Thoracic aorta (tissue), 2 donors: Measurements from ENCODE around the gene WIF1. TPM values are rescaled to one million over a fixed set of nuclear protein-coding genes. Genes with fewer than 3 reads are reported as not detected.

ENCODE experiments used
- ATAC-seq: fragments of 150-250 bp; one replicate; pipeline ENCODE4 v1.8.0; 2017; ENCODE audit warnings: low read depth; ENCODE audit not compliant: insufficient number of reproducible peaks, low FRiP score
- DNase-seq: peaks from one replicate; pipeline ENCODE4 v3.0.0-alpha.2; 2020; ENCODE audit warnings: low spot score
- H3K27ac ChIP-seq, 2 donors: fragments of 200-600 bp; sonication (generic); 1 replicate in 1 of 2; 2 replicates in 1 of 2; pipeline ENCODE4 v1.5.1; 2016; ENCODE audit warnings: mild to moderate bottlenecking in 2 of 2, moderate library complexity in 2 of 2
- H3K27me3 ChIP-seq: fragments of 200-600 bp; sonication (generic); replicated peaks from 2 replicates; pipeline ENCODE4 v1.6.0; 2016; ENCODE audit warnings: mild to moderate bottlenecking; ENCODE audit not compliant: insufficient read depth
- H3K36me3 ChIP-seq: fragments of 200-600 bp; sonication (generic); one replicate; pipeline ENCODE4 v1.5.1; 2016
- H3K4me1 ChIP-seq, 2 donors: fragments of 200-600 bp; sonication (generic); 1 replicate in 1 of 2; 2 replicates in 1 of 2; pipeline versions ENCODE4 v1.5.1 to v1.6.0; 2016; ENCODE audit warnings: low read depth in 2 of 2, mild to moderate bottlenecking in 1 of 2; ENCODE audit not compliant: control insufficient read depth in 1 of 2
- H3K4me3 ChIP-seq: fragments of 200-600 bp; sonication (generic); 2 replicates; pipeline ENCODE4 v1.5.1; 2016; ENCODE audit warnings: mild to moderate bottlenecking
- H3K9me3 ChIP-seq: fragments of 200-600 bp; sonication (generic); 2 replicates; pipeline ENCODE4 v1.5.1; 2016
- total RNA-seq, 2 donors: library from RNA; depleted of rRNA; stranded (reverse); fragments of >200 nt; gene quantifications; one replicate each; pipeline versions ENCODE4 v1.1.0 to v1.2.3, GENCODE V29; 2016
- TF ChIP-seq, protein P1 (sequence below): fragments of 200-600 bp; sonication (generic); IDR thresholded peaks from one replicate; pipeline ENCODE4 v1.5.1; 2019; ENCODE audit warnings: antibody characterized with exemption

Gene WIF1
- total RNA-seq, 2 donors from 2014 or later, result not detected

DNA sequence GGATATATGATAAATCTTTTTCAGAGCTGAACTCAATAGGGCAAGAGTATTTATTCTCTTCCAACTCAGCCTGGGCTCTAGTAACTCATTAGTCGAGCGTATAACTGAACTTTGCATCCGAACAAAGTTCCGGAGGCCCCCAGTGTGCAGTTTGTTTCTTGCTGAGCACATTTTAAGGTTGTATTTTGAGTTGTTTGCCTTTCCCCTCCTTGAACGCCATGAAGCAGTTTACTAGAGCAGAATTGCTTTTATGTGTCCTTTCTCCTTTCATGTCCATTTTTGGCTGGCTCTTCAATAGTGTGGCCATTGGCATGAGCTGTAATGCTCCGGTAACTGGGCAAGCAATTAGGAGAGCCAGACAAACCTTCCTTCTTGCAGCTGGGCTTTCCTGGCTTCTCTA lies 105.3 kb downstream of the WIF1 start:
- H3K4me3 ChIP-seq, result no peak overlapping the region
- TF ChIP-seq, protein P1, sequence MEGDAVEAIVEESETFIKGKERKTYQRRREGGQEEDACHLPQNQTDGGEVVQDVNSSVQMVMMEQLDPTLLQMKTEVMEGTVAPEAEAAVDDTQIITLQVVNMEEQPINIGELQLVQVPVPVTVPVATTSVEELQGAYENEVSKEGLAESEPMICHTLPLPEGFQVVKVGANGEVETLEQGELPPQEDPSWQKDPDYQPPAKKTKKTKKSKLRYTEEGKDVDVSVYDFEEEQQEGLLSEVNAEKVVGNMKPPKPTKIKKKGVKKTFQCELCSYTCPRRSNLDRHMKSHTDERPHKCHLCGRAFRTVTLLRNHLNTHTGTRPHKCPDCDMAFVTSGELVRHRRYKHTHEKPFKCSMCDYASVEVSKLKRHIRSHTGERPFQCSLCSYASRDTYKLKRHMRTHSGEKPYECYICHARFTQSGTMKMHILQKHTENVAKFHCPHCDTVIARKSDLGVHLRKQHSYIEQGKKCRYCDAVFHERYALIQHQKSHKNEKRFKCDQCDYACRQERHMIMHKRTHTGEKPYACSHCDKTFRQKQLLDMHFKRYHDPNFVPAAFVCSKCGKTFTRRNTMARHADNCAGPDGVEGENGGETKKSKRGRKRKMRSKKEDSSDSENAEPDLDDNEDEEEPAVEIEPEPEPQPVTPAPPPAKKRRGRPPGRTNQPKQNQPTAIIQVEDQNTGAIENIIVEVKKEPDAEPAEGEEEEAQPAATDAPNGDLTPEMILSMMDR, result no peak
- no peaks in the 10 kb centered on the region for H3K9me3 ChIP-seq
- H3K36me3 ChIP-seq, result no peaks in the 10 kb centered on the region
- H3K4me1 ChIP-seq, result peaks cover 0 to 4% of the 10 kb centered on the region in 2 donors
- no peaks in the 10 kb centered on the region for H3K27me3 ChIP-seq
- H3K27ac ChIP-seq, result no peak overlapping the region
- DNase-seq (no peak), ATAC-seq (no peak)

DNA sequence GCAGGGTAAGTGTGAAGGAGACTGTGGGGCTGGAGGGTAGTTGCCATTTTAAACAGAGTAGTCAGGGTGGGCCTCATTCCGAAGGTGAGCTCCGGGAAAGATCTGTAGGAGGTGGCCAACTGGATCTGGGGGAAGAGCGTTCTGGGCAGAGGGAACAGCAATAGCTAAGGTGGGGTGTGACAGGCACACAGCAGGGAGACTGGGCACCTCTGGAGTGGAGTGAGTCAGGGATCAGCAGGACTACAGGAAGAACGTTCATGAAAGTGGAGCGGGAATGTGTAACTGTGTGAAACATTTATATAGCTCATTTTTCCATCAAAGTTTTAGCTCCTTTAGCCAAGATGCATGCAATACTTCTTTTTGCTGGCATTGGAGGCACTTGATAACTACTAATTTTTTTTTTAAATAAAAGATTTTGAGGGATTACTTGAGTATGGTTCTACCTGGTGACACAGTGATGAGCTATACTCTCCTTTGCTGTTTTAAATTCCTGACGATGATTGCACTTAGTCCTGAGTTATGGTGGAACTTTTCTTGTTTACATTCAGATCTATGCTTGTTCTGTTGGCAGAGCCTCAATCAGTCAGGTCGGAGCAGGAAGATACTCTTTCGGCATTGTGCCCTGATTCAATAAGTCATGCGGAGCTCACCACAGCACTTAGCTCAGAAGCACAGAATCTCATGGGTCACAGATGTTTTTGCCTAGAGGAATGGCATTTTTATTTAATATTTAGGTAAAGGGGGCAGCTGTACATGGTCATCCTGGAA lies 106.4 kb downstream of the WIF1 start:
- no peak for DNase-seq
- TF ChIP-seq, protein P1, result no peak
- no peaks in the 10 kb centered on the region for H3K36me3 ChIP-seq

DNA sequence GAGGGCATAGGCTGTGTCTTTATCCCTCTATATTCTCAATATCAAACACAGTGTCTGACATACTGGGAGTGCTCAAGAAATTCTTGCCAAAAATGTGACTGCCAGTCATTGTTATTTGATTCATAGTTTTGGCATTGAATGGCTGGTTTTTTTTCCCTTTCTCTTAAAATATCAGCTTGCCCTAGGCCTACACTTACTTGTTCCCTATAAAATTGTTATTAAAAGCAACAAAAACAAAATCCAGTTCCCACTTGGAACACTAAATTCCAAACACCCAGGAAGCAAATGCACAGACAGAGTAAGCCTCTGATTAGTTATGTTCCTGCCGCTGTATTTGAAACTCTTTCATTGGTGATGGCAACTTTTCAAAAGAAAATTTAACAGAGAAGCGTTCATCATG lies 110.7 kb downstream of the WIF1 start:
- Histone ChIP-seq H3K36me3 (no peaks in the 10 kb centered on the region), H3K4me1 (peaks cover 0 to 13% of the 10 kb centered on the region in 2 donors), H3K27me3 (no peaks in the 10 kb centered on the region), H3K4me3 (no peak overlapping the region), H3K9me3 (no peaks in the 10 kb centered on the region), H3K27ac (no peak overlapping the region)
- DNase-seq (no peak), ATAC-seq (no peak)
- TF ChIP-seq, protein P1, result no peak

More for the DNA sequence above, 106.4 kb downstream of the WIF1 start:
- Histone ChIP-seq H3K4me1 (peaks cover 0 to 13% of the 10 kb centered on the region in 2 donors), H3K9me3 (no peaks in the 10 kb centered on the region), H3K27ac (no peak overlapping the region), H3K27me3 (no peaks in the 10 kb centered on the region), H3K4me3 (no peak overlapping the region)
- ATAC-seq, result no peak

DNA sequence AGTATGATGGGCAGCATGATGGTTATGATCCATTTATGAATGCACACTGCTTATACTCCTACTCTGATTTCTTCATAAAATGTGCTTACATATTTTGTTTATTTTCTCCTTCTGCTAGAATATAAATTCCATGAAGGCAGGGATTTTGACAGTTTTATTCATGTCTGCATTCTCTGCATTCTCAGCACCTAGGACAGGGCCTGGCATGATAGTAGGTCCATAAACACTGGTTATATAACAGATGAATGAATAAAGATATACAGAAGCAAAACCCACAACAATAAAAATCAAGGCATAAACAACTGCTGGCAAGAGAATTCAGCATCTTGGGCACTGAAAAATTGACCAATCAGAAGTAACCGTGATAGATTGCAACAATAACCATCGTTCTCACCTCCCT lies 115.4 kb downstream of the WIF1 start:
- no peak overlapping the region for H3K27ac ChIP-seq
- H3K4me1 ChIP-seq, result peaks cover 0 to 8% of the 10 kb centered on the region in 2 donors
- TF ChIP-seq, protein P1, result no peak
- H3K27me3 ChIP-seq, result no peaks in the 10 kb centered on the region
- no peak for DNase-seq
- no peak for ATAC-seq
- H3K4me3 ChIP-seq, result no peak overlapping the region
- no peaks in the 10 kb centered on the region for H3K36me3 ChIP-seq
- H3K9me3 ChIP-seq, result no peaks in the 10 kb centered on the region

DNA sequence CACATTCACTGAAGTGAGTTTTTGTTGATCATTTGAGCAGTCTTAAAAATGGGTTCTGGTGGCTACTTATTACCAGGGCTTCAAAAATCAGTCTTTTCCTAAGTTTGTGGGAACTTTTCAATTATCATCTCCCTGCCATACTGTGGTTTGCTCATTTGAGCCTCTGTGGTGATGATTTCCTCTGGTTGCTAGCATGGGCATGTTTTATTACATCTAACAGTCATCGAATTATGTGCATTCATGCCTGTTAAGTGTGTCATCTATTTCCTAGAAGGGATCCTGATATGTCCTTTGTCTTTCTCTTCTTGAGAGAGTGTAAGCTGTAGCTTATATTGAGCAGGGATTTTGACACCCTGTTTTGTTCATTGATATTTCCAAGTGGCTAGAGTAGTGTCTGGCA lies 116.8 kb downstream of the WIF1 start:
- DNase-seq, result no peak
- H3K27me3 ChIP-seq, result no peaks in the 10 kb centered on the region
- H3K36me3 ChIP-seq, result no peaks in the 10 kb centered on the region

More for the DNA sequence above, 116.8 kb downstream of the WIF1 start:
- Histone ChIP-seq H3K4me1 (no peaks in the 10 kb centered on the region), H3K27ac (no peak overlapping the region), H3K9me3 (no peaks in the 10 kb centered on the region), H3K4me3 (no peak overlapping the region)
- ATAC-seq, result no peak
- TF ChIP-seq, protein P1, result no peak

Other genes starting within 250 kb of the WIF1 start
- 10 to 100 TPM; 21.8 to 61.4 TPM for gene LEMD3, start 48.3 kb upstream of the WIF1 start, total RNA-seq
- 100 to 1,000 TPM; 221 to 232 TPM for gene MSRB3, start 157.4 kb upstream of the WIF1 start, total RNA-seq